HepG2 (cell line): ENCODE measurements around the gene STXBP5L. TPM values are rescaled to one million over a fixed set of nuclear protein-coding genes. Genes with fewer than 3 reads are reported as not detected.

Experiments used
- ATAC-seq: fragments of 200-7000 bp; cut with Tn5 transposase; 3 replicates; pipeline ENCODE4 v1.9.1; 2020; ENCODE audit warnings: mild to moderate bottlenecking, moderate library complexity
- BruUV-seq: library from RNA; stranded (reverse); fragments of 400-500 nt; replicated peaks from 2 replicates; lab custom pipeline; 2021; lab: Mats Ljungman, UMichigan
- CTCF ChIA-PET: fragments of 300-600 bp; formaldehyde crosslinking; extraction: SDS; loops from one replicate; lab custom pipeline; 2021; ENCODE audit warnings: low total read pairs, inconsistent platforms, low intra/inter-chr PET ratio; lab: Yijun Ruan, JAX
- POLR2A ChIA-PET: fragments of 350-600 bp; sonication (Branson Sonifier 250); formaldehyde crosslinking; loops from one replicate; lab custom pipeline; 2020; ENCODE audit warnings: antibody characterized with exemption, inconsistent platforms; lab: Yijun Ruan, JAX
- DNase-seq: peaks from one replicate; pipeline ENCODE4 v3.0.0-alpha.2; 2015; ENCODE audit warnings: low spot score
- FAIRE-seq: peaks from 3 replicates; lab custom pipeline; 2011; peaks lifted over from hg19 to GRCh38; lab: Jason Lieb, UNC
- H2AFZ ChIP-seq: one replicate; pipeline ENCODE4 v1.6.1; 2011; ENCODE audit warnings: low read length, inconsistent platforms
- H3K27ac ChIP-seq: fragments of 300-600 bp; 3 replicates; pipeline ENCODE4 v1.8.0; 2011; ENCODE audit warnings: mixed run types, mild to moderate bottlenecking, mixed read lengths, low read length, inconsistent platforms; ENCODE audit not compliant: insufficient read depth; ENCODE audit errors: extremely low read length
- H3K27me3 ChIP-seq, 2 experiments: fragments of 200-600 bp in 1 of 2; 2 replicates in 1 of 2; 3 replicates in 1 of 2; pipeline versions ENCODE4 v1.6.0 to v1.8.0; 2011; ENCODE audit warnings: low read length in 2 of 2, mild to moderate bottlenecking in 2 of 2, moderate library complexity in 2 of 2, inconsistent platforms in 1 of 2; ENCODE audit not compliant: insufficient read depth in 2 of 2, control insufficient read depth in 1 of 2
- H3K36me3 ChIP-seq, 2 experiments: fragments of 200-600 bp in 1 of 2; replicated peaks in 1 of 2; 2 replicates in 1 of 2; 3 replicates in 1 of 2; pipeline versions ENCODE4 v1.5.1 to v1.8.0; 2011; ENCODE audit warnings: low read length in 2 of 2, inconsistent platforms in 1 of 2; ENCODE audit not compliant: insufficient read depth in 2 of 2, control insufficient read depth in 1 of 2
- H3K4me1 ChIP-seq: 2 replicates; pipeline ENCODE4 v1.5.1; 2012; ENCODE audit warnings: low read length, inconsistent platforms; ENCODE audit not compliant: insufficient read depth
- H3K4me2 ChIP-seq: 2 replicates; pipeline ENCODE4 v1.6.0; 2011; ENCODE audit warnings: low read depth, low read length, inconsistent platforms
- H3K4me3 ChIP-seq, 3 experiments: fragments of 200-600 bp in 1 of 3; sonication (generic), shearing (Covaris generic) in 1 of 3; replicated peaks in 1 of 3; 2 replicates each; pipeline ENCODE4 v1.5.1; 2011 to 2016; ENCODE audit warnings: low read length in 3 of 3, inconsistent platforms in 2 of 3, low read depth in 2 of 3, mild to moderate bottlenecking in 2 of 3, control low read depth in 1 of 3, mixed read lengths in 1 of 3; ENCODE audit not compliant: insufficient read depth in 1 of 3
- H3K79me2 ChIP-seq: one replicate; pipeline ENCODE4 v1.6.1; 2011; ENCODE audit warnings: low read length, inconsistent platforms; ENCODE audit not compliant: insufficient read depth
- H3K9ac ChIP-seq: 2 replicates; pipeline ENCODE4 v1.6.0; 2011; ENCODE audit warnings: mild to moderate bottlenecking, low read depth, low read length, inconsistent platforms; ENCODE audit not compliant: insufficient read depth
- H3K9me3 ChIP-seq: 2 replicates; pipeline ENCODE4 v1.5.1; 2012; ENCODE audit warnings: mild to moderate bottlenecking, low read length
- H4K20me1 ChIP-seq: 2 replicates; pipeline ENCODE4 v1.6.0; 2011; ENCODE audit warnings: inconsistent platforms, mild to moderate bottlenecking, low read length, moderate library complexity; ENCODE audit not compliant: insufficient read depth
- KDM4B ChIP-seq: sonication (generic); formaldehyde crosslinking; IDR thresholded peaks from 2 replicates; pipeline ENCODE4 v1.4.0; 2020; ENCODE audit warnings: missing genetic modification reagents
- KLF13 ChIP-seq: sonication (generic); formaldehyde crosslinking; IDR thresholded peaks from 2 replicates; pipeline ENCODE4 v1.4.0; 2020; ENCODE audit warnings: mild to moderate bottlenecking, missing genetic modification reagents
- PLRG1 ChIP-seq: fragments of 450-650 bp; conservative IDR thresholded peaks from 2 replicates; pipeline ENCODE4 v1.6.1; 2016
- RBM39 ChIP-seq: fragments of 200-400 bp; formaldehyde crosslinking; IDR thresholded peaks from one replicate; pipeline ENCODE4 v1.6.1; 2018; ENCODE audit warnings: antibody characterized with exemption, mild to moderate bottlenecking, low read depth, low read length; ENCODE audit not compliant: poor library complexity, severe bottlenecking
- TCF7 ChIP-seq: sonication (generic); IDR thresholded peaks from 2 replicates; pipeline ENCODE4 v1.6.1; 2016; ENCODE audit warnings: antibody characterized with exemption, low read depth
- ZNF414 ChIP-seq: sonication (generic); formaldehyde crosslinking; IDR thresholded peaks from 2 replicates; pipeline ENCODE4 v1.5.0; 2020; ENCODE audit warnings: missing genetic modification reagents
- WGBS: methylation state at CpG from one replicate; pipeline ENCODE4 v1.1.6; 2017; ENCODE audit warnings: low lambda C conversion rate; 5-methylcytosine and 5-hydroxymethylcytosine counted together
- in situ Hi-C: cut with HindIII; loops from 2 replicates; pipeline ENCODE4 v1.10.0; 2017; ENCODE audit warnings: low pct_unique_long_range_greater_than_20kb; ENCODE audit not compliant: extremely low pct_ligation_motif_present
- intact Hi-C: fragments of 100-400 bp; cut with micrococcal nuclease; formaldehyde crosslinking; loops from one replicate; pipeline ENCODE4 v1.10.0; 2022; ENCODE audit not compliant: unreplicated experiment
- polyA plus RNA-seq, 8 experiments: library from polyadenylated mRNA; depleted of rRNA in 3 of 8; stranded (reverse) in 7 of 8; unstranded in 1 of 8; fragments of >200 nt; fragmentation: Illumina TruSeq in 4 of 8; extraction: Trizol in 4 of 8; gene quantifications; 2 replicates each; pipeline versions ENCODE4 v1.2.1 to v1.2.3, GENCODE V29; 2011 to 2016; ENCODE audit warnings: low read depth in 4 of 8, missing spikeins in 1 of 8, mixed read lengths in 1 of 8; ENCODE audit not compliant: insufficient read depth in 1 of 8
- total RNA-seq, 5 experiments: library from RNA; depleted of rRNA; stranded (reverse); fragments of >200 nt; fragmentation: Illumina TruSeq; extraction: Trizol; gene quantifications; 2 replicates each; pipeline ENCODE4 v1.2.3, GENCODE V29; 2016; ENCODE audit warnings: low read depth in 1 of 5
- TF ChIP-seq, protein P1 (sequence below): sonication (generic); formaldehyde crosslinking; conservative IDR thresholded peaks from 2 replicates; pipeline ENCODE4 v1.4.0; 2020; ENCODE audit warnings: mild to moderate bottlenecking, missing genetic modification reagents, moderate library complexity
- TF ChIP-seq, protein P2 (sequence below): sonication (generic); formaldehyde crosslinking; IDR thresholded peaks from 2 replicates; pipeline ENCODE4 v1.4.0; 2020; ENCODE audit warnings: mild to moderate bottlenecking, missing genetic modification reagents

Gene STXBP5L
- total and polyA plus RNA-seq, 2 of the 13 experiments (the other 11 are each of a cell fraction or from before 2014, with no cell fraction given): not detected

DNA sequence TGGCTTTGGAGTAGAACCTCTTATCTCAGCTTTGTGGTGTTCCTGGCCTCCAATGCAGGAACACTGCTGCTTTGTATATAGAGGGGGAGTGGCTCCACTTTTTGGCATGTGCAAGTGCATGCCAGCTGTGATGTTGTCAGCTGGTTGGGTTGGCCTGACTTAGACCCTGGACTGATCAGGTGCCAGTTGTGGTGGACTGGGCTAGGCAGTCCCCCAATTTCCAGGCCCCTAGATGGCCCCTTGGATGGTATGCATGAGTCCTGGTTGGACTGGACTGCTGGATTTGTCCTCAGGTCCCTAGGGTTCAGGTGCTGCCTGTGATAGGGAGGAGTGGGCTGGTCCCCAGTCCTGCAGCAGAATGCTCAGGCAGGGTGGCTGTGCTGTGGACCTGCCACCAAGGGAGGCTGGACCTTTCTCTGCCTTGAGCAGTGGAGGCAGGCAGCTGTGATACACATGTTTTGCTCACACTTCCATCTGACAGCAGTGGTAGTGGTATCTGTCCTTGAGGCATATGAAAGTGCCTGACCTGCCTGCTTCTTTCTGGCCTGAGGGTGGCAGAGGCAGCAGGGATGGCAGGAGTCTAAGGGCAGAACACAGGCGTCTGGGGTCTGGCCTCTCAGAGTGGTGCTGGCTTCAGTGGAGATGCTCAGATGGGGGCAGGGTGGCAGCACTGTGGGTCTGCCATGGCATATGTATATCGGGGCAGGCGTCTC is 74.8 kb downstream of the STXBP5L start:
- no TSS peak for BruUV-seq
- Histone ChIP-seq H3K36me3 (no peaks in the 10 kb centered on the region), H2AFZ (no peak overlapping the region), H3K79me2 (no peaks in the 10 kb centered on the region), H3K4me1 (no peaks in the 10 kb centered on the region), H3K4me2 (no peak overlapping the region), H3K9ac (no peak overlapping the region), H3K9me3 (no peaks in the 10 kb centered on the region), H3K27ac (no peak overlapping the region), H3K4me3 (no peak overlapping the region), H4K20me1 (no peaks in the 10 kb centered on the region), H3K27me3 (no peaks in the 10 kb centered on the region)
- POLR2A ChIA-PET: no interaction called here
- FAIRE-seq (no peak), ATAC-seq (no peak), DNase-seq (no peak)
- no CpG with 5 or more reads among the region's 3 CpGs for WGBS
- in situ Hi-C loops (no loop called here), intact Hi-C loops (no loop called here)
- CTCF ChIA-PET: no interaction called here
- TF ChIP-seq KDM4B: no peak
- no peak for TF ChIP-seq KLF13 (CRISPR knock-in tag)
- no peak for TF ChIP-seq RBM39
- TF ChIP-seq ZNF414: no peak
- no peak for TF ChIP-seq PLRG1
- no peak for TF ChIP-seq TCF7
- TF ChIP-seq, protein P1, sequence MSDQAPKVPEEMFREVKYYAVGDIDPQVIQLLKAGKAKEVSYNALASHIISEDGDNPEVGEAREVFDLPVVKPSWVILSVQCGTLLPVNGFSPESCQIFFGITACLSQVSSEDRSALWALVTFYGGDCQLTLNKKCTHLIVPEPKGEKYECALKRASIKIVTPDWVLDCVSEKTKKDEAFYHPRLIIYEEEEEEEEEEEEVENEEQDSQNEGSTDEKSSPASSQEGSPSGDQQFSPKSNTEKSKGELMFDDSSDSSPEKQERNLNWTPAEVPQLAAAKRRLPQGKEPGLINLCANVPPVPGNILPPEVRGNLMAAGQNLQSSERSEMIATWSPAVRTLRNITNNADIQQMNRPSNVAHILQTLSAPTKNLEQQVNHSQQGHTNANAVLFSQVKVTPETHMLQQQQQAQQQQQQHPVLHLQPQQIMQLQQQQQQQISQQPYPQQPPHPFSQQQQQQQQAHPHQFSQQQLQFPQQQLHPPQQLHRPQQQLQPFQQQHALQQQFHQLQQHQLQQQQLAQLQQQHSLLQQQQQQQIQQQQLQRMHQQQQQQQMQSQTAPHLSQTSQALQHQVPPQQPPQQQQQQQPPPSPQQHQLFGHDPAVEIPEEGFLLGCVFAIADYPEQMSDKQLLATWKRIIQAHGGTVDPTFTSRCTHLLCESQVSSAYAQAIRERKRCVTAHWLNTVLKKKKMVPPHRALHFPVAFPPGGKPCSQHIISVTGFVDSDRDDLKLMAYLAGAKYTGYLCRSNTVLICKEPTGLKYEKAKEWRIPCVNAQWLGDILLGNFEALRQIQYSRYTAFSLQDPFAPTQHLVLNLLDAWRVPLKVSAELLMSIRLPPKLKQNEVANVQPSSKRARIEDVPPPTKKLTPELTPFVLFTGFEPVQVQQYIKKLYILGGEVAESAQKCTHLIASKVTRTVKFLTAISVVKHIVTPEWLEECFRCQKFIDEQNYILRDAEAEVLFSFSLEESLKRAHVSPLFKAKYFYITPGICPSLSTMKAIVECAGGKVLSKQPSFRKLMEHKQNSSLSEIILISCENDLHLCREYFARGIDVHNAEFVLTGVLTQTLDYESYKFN: no peak
- TF ChIP-seq, protein P2, sequence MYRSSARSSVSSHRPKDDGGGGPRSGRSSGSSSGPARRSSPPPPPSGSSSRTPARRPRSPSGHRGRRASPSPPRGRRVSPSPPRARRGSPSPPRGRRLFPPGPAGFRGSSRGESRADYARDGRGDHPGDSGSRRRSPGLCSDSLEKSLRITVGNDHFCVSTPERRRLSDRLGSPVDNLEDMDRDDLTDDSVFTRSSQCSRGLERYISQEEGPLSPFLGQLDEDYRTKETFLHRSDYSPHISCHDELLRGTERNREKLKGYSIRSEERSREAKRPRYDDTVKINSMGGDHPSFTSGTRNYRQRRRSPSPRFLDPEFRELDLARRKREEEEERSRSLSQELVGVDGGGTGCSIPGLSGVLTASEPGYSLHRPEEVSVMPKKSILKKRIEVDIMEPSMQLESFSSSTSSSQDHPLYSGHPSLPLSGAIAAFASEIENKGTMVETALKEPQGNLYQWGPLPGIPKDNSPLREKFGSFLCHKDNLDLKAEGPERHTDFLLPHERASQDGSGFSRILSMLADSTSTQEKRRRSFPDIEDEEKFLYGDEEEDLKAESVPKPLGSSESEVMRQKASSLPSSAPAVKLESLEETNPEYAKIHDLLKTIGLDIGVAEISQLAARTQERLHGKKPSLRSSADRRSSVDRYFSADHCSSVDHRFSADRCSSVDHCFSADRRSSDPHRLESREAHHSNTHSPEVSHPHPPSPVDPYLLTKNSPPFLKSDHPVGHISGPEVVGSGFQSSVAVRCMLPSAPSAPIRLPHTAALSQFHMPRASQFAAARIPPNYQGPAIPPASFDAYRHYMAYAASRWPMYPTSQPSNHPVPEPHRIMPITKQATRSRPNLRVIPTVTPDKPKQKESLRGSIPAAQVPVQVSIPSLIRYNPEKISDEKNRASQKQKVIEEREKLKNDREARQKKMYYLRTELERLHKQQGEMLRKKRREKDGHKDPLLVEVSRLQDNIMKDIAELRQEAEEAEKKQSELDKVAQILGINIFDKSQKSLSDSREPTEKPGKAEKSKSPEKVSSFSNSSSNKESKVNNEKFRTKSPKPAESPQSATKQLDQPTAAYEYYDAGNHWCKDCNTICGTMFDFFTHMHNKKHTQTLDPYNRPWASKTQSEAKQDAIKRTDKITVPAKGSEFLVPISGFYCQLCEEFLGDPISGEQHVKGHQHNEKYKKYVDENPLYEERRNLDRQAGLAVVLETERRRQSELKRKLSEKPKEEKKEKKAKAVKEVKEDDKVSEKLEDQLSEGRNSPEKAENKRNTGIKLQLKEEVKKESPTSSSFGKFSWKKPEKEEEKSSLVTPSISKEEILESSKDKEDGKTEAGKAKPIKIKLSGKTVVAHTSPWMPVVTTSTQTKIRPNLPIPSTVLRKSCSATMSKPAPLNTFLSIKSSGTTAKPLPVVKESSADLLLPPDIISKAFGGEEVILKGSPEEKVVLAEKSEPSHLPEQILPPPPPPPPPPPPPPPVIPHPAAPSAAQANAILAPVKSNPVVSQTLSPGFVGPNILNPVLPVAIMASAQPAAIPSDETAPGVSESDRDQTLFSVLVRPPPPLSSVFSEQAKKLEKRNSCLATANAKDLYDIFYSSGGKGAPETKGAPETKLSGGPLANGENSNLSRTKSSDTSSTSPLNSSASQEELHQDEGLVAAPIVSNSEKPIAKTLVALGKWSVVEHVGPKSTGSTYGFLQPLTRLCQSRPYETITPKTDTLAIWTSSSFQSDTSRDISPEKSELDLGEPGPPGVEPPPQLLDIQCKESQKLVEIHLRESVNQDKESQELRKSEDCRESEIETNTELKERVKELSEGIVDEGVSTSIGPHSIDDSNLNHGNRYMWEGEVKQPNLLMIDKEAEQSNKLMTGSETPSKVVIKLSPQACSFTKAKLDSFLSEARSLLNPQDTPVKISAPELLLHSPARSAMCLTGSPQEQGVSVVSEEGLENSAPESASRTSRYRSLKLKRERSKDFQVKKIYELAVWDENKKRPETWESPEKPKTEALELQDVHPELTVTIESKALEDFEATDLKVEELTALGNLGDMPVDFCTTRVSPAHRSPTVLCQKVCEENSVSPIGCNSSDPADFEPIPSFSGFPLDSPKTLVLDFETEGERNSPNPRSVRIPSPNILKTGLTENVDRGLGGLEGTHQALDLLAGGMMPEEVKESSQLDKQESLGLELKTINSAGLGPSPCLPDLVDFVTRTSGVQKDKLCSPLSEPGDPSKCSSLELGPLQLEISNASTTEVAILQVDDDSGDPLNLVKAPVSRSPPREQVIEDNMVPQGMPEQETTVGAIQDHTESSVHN (CRISPR knock-in tag): no peak
